A549 (cell line): ENCODE data around the gene KIAA0753. TPM values are rescaled to one million over a fixed set of nuclear protein-coding genes. Genes with fewer than 3 reads are reported as not detected.

Source experiments
- ATAC-seq, 2 experiments: fragments of 200-7000 bp in 1 of 2; fragments of >200 bp in 1 of 2; cut with Nextera tagmentation in 1 of 2; cut with Tn5 transposase in 1 of 2; 3 replicates each; pipeline versions ENCODE4 v1.8.0 to v1.9.1; 2018 to 2020; ENCODE audit warnings: mild to moderate bottlenecking in 1 of 2, moderate library complexity in 1 of 2
- CTCF ChIA-PET: fragments of 300-600 bp; sonication (Branson Sonifier 250); formaldehyde crosslinking; extraction: SDS; loops from one replicate; lab custom pipeline; 2021; ENCODE audit warnings: antibody characterized with exemption, inconsistent platforms; lab: Yijun Ruan, JAX
- POLR2A ChIA-PET: fragments of 350-600 bp; formaldehyde crosslinking; extraction: SDS; loops from one replicate; lab custom pipeline; 2021; ENCODE audit warnings: antibody characterized with exemption, inconsistent platforms; lab: Yijun Ruan, JAX
- DNase-seq, 2 experiments: peaks; one replicate each; pipeline versions ENCODE4 v3.0.0 to v3.0.0-alpha.2; 2011 to 2016; ENCODE audit warnings: low read depth in 1 of 2, low spot score in 1 of 2
- FAIRE-seq: peaks from 2 replicates; lab custom pipeline; 2011; peaks lifted over from hg19 to GRCh38; lab: Jason Lieb, UNC
- H3K27ac ChIP-seq, 2 experiments: fragments of >200 bp; sonication (Bioruptor Twin); formaldehyde crosslinking; 3 replicates each; pipeline ENCODE4 v1.5.1; 2016 to 2017
- H3K4me1 ChIP-seq: fragments of >200 bp; sonication (Bioruptor Twin); formaldehyde crosslinking; 3 replicates; pipeline ENCODE4 v1.6.1; 2016
- H3K4me2 ChIP-seq: fragments of >200 bp; sonication (Bioruptor Twin); formaldehyde crosslinking; 3 replicates; pipeline ENCODE4 v1.6.1; 2016
- H3K4me3 ChIP-seq: fragments of >200 bp; sonication (Bioruptor Twin); formaldehyde crosslinking; 3 replicates; pipeline ENCODE4 v1.5.1; 2016
- H3K9me3 ChIP-seq: fragments of >200 bp; sonication (Bioruptor Twin); formaldehyde crosslinking; 3 replicates; pipeline ENCODE4 v1.6.1; 2016
- BHLHE40 ChIP-seq: IDR thresholded peaks from 2 replicates; pipeline ENCODE4 v1.6.1; 2012; ENCODE audit warnings: low read depth, low read length, inconsistent platforms
- CBX8 ChIP-seq: fragments of 200-600 bp; sonication (generic); IDR thresholded peaks from 2 replicates; pipeline ENCODE4 v1.6.1; 2016
- CHD2 ChIP-seq: fragments of 150-350 bp; IDR thresholded peaks from 2 replicates; pipeline ENCODE4 v1.6.1; 2014; ENCODE audit warnings: low read length; ENCODE audit not compliant: partially characterized antibody
- CHD4 ChIP-seq: fragments of 200-600 bp; sonication (generic); IDR thresholded peaks from 2 replicates; pipeline ENCODE4 v1.6.1; 2016; ENCODE audit warnings: antibody characterized with exemption, mild to moderate bottlenecking, borderline replicate concordance
- EHF ChIP-seq: fragments of 250-450 bp; sonication (Bioruptor Pico); IDR thresholded peaks from 2 replicates; pipeline ENCODE4 v1.5.0; 2020; ENCODE audit warnings: mild to moderate bottlenecking
- EHMT2 ChIP-seq: fragments of 200-600 bp; sonication (generic); IDR thresholded peaks from 2 replicates; pipeline ENCODE4 v1.6.1; 2016; ENCODE audit warnings: antibody characterized with exemption, low read depth, mild to moderate bottlenecking, moderate library complexity
- ESRRA ChIP-seq: fragments of 150-350 bp; IDR thresholded peaks from 2 replicates; pipeline ENCODE4 v1.6.1; 2014; ENCODE audit warnings: mild to moderate bottlenecking, low read length, borderline replicate concordance
- FOXS1 ChIP-seq: fragments of 250-450 bp; sonication (Bioruptor Pico); IDR thresholded peaks from 2 replicates; pipeline ENCODE4 v1.5.0; 2020; ENCODE audit warnings: mild to moderate bottlenecking, moderate library complexity
- GATA3 ChIP-seq: IDR thresholded peaks from 2 replicates; pipeline ENCODE4 v1.6.1; 2012; ENCODE audit warnings: borderline replicate concordance
- HDAC2 ChIP-seq: fragments of 200-600 bp; sonication (generic); IDR thresholded peaks from 2 replicates; pipeline ENCODE4 v1.6.1; 2016
- HOXB13 ChIP-seq: fragments of 250-450 bp; sonication (Bioruptor Pico); IDR thresholded peaks from 2 replicates; pipeline ENCODE4 v1.5.0; 2020; ENCODE audit warnings: low read depth, mild to moderate bottlenecking, moderate library complexity
- HOXB5 ChIP-seq: fragments of 250-450 bp; sonication (Bioruptor Pico); IDR thresholded peaks from 2 replicates; pipeline ENCODE4 v1.5.0; 2020; ENCODE audit warnings: mild to moderate bottlenecking, moderate library complexity
- JUNB ChIP-seq: fragments of >200 bp; sonication (Bioruptor Twin); formaldehyde crosslinking; IDR thresholded peaks from 2 replicates; pipeline ENCODE4 v1.6.1; 2016
- KDM1A ChIP-seq: fragments of 200-600 bp; sonication (generic); IDR thresholded peaks from 2 replicates; pipeline ENCODE4 v1.6.1; 2016; ENCODE audit warnings: low read depth, mild to moderate bottlenecking
- NFE2L2 ChIP-seq: fragments of 150-350 bp; conservative IDR thresholded peaks from 2 replicates; pipeline ENCODE4 v1.6.1; 2014; ENCODE audit warnings: low read length
- NPAS2 ChIP-seq: fragments of 250-450 bp; sonication (Bioruptor Pico); IDR thresholded peaks from 2 replicates; pipeline ENCODE4 v1.8.0; 2022; ENCODE audit warnings: mild to moderate bottlenecking, moderate library complexity, borderline replicate concordance
- NR3C1 ChIP-seq: fragments of >200 bp; sonication (Bioruptor Twin); formaldehyde crosslinking; IDR thresholded peaks from 3 replicates; pipeline ENCODE4 v1.6.1; 2017
- PHF8 ChIP-seq: fragments of 200-600 bp; sonication (generic); IDR thresholded peaks from 2 replicates; pipeline ENCODE4 v1.6.1; 2016; ENCODE audit warnings: low read depth, mild to moderate bottlenecking, antibody characterized with exemption, moderate library complexity, borderline replicate concordance
- POLR2A ChIP-seq: IDR thresholded peaks from 2 replicates; pipeline ENCODE4 v1.6.1; 2012; ENCODE audit warnings: mild to moderate bottlenecking, low read length
- POLR2AphosphoS2 ChIP-seq: conservative IDR thresholded peaks from 2 replicates; pipeline ENCODE4 v1.6.1; 2012; ENCODE audit warnings: low read length, improper control_type of control experiment, inconsistent platforms
- RARB ChIP-seq: fragments of 250-450 bp; sonication (Bioruptor Pico); IDR thresholded peaks from 2 replicates; pipeline ENCODE4 v1.8.0; 2021; ENCODE audit warnings: mild to moderate bottlenecking, moderate library complexity
- RFX5 ChIP-seq: fragments of 450-650 bp; IDR thresholded peaks from 2 replicates; pipeline ENCODE4 v1.7.1; 2014; ENCODE audit warnings: antibody characterized with exemption, mild to moderate bottlenecking, moderate library complexity
- SMC3 ChIP-seq: fragments of >200 bp; sonication (Bioruptor Twin); formaldehyde crosslinking; IDR thresholded peaks from 3 replicates; pipeline ENCODE4 v1.6.1; 2018; ENCODE audit warnings: inconsistent platforms
- SREBF2 ChIP-seq: fragments of 450-650 bp; IDR thresholded peaks from 2 replicates; pipeline ENCODE4 v1.6.1; 2014; ENCODE audit warnings: mild to moderate bottlenecking, moderate library complexity
- TFCP2L1 ChIP-seq: fragments of 250-450 bp; sonication (Bioruptor Pico); IDR thresholded peaks from 2 replicates; pipeline ENCODE4 v1.5.0; 2021; ENCODE audit warnings: mild to moderate bottlenecking
- TP53 ChIP-seq: fragments of 250-450 bp; sonication (Bioruptor Pico); IDR thresholded peaks from 2 replicates; pipeline ENCODE4 v1.5.0; 2021; ENCODE audit warnings: mild to moderate bottlenecking, moderate library complexity
- ZFP36 ChIP-seq: fragments of 450-650 bp; IDR thresholded peaks from 2 replicates; pipeline ENCODE4 v1.6.1; 2014; ENCODE audit warnings: borderline replicate concordance; ENCODE audit not compliant: partially characterized antibody
- WGBS: methylation state at CpG from one replicate; pipeline ENCODE4 v1.1.6; 2017; ENCODE audit errors: missing lambda C conversion rate; 5-methylcytosine and 5-hydroxymethylcytosine counted together
- polyA plus RNA-seq, 4 experiments: library from polyadenylated mRNA; depleted of rRNA in 3 of 4; stranded (reverse); fragments of >200 nt; fragmentation: RNase III in 1 of 4; extraction: RNeasy Plus Mini Kit Qiagen cat#74134 plus additional on column Dnase treatment in 1 of 4; gene quantifications; 2 replicates in 3 of 4; 3 replicates in 1 of 4; pipeline ENCODE4 v1.2.3, GENCODE V29; 2011 to 2017
- TF ChIP-seq, protein P1 (sequence below): fragments of 200-600 bp; sonication (generic); IDR thresholded peaks from 2 replicates; pipeline ENCODE4 v1.6.1; 2016; ENCODE audit warnings: antibody characterized with exemption, mild to moderate bottlenecking, moderate library complexity
- TF ChIP-seq, protein P2 (sequence below): fragments of 450-650 bp; IDR thresholded peaks from 2 replicates; pipeline ENCODE4 v1.6.1; 2014; ENCODE audit warnings: antibody characterized with exemption
- TF ChIP-seq, protein P3 (sequence below): fragments of >200 bp; sonication (Bioruptor Twin); formaldehyde crosslinking; IDR thresholded peaks from 3 replicates; pipeline ENCODE4 v1.6.1; 2016
- TF ChIP-seq, protein P4 (sequence below): IDR thresholded peaks from 2 replicates; pipeline ENCODE4 v1.6.1; 2012; ENCODE audit warnings: low read depth, borderline replicate concordance

KIAA0753 gene
- polyA plus RNA-seq, 2 of the 4 experiments (the other 2 are of a cell fraction), result 13.6 to 15.2 TPM

DNA sequence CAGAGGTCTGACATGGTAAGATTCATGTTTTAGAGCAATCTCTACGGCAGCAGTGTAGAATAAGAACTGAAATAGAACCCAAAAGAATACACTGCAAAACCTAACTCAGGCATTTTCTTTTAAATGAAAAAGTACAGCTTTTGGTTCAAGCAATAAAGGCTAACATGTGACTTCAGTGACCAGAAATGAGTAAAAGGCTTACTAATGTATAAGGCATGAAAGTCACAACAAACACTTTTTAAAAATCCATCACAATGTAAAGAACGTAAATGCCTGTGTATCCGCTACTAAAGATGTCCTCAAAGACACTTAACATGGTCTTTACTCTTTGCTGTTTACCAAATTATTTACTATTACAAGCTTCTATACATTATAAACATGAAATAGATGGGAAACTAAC is 16.6 kb downstream of the KIAA0753 start:
- no peak overlapping the region for H3K4me2 ChIP-seq
- 90% methylated on average over 3 of the region's 3 CpGs for WGBS
- ChIA-PET POLR2A (no interaction called here), CTCF (interaction anchor here (0.7 to 1.5 kb wide), 3 partner anchors 14 to 150 kb away, joined by 3 read pairs; no protein-coding TSS in a partner anchor)
- H3K4me1 ChIP-seq, result peaks cover 12% of the 10 kb centered on the region; the same call in 2 of the 3 replicates
- H3K9me3 ChIP-seq, result no peaks in the 10 kb centered on the region
- H3K4me3 ChIP-seq, result no peak overlapping the region
- TF ChIP-seq TP53 (CRISPR knock-in tag), result no peak
- no peak for TF ChIP-seq GATA3
- TF ChIP-seq ZFP36, result no peak
- TF ChIP-seq HOXB5 (CRISPR knock-in tag), result no peak
- no peak for TF ChIP-seq RFX5
- TF ChIP-seq TFCP2L1, result no peak
- TF ChIP-seq POLR2AphosphoS2, result no peak
- TF ChIP-seq NR3C1, result no peak
- TF ChIP-seq HDAC2, result no peak
- TF ChIP-seq CHD4, result no peak
- no peak for TF ChIP-seq NPAS2
- TF ChIP-seq, protein P1, sequence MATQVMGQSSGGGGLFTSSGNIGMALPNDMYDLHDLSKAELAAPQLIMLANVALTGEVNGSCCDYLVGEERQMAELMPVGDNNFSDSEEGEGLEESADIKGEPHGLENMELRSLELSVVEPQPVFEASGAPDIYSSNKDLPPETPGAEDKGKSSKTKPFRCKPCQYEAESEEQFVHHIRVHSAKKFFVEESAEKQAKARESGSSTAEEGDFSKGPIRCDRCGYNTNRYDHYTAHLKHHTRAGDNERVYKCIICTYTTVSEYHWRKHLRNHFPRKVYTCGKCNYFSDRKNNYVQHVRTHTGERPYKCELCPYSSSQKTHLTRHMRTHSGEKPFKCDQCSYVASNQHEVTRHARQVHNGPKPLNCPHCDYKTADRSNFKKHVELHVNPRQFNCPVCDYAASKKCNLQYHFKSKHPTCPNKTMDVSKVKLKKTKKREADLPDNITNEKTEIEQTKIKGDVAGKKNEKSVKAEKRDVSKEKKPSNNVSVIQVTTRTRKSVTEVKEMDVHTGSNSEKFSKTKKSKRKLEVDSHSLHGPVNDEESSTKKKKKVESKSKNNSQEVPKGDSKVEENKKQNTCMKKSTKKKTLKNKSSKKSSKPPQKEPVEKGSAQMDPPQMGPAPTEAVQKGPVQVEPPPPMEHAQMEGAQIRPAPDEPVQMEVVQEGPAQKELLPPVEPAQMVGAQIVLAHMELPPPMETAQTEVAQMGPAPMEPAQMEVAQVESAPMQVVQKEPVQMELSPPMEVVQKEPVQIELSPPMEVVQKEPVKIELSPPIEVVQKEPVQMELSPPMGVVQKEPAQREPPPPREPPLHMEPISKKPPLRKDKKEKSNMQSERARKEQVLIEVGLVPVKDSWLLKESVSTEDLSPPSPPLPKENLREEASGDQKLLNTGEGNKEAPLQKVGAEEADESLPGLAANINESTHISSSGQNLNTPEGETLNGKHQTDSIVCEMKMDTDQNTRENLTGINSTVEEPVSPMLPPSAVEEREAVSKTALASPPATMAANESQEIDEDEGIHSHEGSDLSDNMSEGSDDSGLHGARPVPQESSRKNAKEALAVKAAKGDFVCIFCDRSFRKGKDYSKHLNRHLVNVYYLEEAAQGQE, result no peak
- TF ChIP-seq, protein P2, sequence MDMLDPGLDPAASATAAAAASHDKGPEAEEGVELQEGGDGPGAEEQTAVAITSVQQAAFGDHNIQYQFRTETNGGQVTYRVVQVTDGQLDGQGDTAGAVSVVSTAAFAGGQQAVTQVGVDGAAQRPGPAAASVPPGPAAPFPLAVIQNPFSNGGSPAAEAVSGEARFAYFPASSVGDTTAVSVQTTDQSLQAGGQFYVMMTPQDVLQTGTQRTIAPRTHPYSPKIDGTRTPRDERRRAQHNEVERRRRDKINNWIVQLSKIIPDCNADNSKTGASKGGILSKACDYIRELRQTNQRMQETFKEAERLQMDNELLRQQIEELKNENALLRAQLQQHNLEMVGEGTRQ, result no peak
- no peak for TF ChIP-seq PHF8
- TF ChIP-seq KDM1A, result no peak
- TF ChIP-seq EHF (CRISPR knock-in tag), result no peak
- TF ChIP-seq, protein P3, sequence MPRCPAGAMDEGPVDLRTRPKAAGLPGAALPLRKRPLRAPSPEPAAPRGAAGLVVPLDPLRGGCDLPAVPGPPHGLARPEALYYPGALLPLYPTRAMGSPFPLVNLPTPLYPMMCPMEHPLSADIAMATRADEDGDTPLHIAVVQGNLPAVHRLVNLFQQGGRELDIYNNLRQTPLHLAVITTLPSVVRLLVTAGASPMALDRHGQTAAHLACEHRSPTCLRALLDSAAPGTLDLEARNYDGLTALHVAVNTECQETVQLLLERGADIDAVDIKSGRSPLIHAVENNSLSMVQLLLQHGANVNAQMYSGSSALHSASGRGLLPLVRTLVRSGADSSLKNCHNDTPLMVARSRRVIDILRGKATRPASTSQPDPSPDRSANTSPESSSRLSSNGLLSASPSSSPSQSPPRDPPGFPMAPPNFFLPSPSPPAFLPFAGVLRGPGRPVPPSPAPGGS, result no peak
- TF ChIP-seq HOXB13 (CRISPR knock-in tag), result no peak
- TF ChIP-seq SREBF2, result no peak
- FAIRE-seq (no peak), DNase-seq (no peak), ATAC-seq (no peak)
- H3K27ac ChIP-seq, result no peak overlapping the region

DNA sequence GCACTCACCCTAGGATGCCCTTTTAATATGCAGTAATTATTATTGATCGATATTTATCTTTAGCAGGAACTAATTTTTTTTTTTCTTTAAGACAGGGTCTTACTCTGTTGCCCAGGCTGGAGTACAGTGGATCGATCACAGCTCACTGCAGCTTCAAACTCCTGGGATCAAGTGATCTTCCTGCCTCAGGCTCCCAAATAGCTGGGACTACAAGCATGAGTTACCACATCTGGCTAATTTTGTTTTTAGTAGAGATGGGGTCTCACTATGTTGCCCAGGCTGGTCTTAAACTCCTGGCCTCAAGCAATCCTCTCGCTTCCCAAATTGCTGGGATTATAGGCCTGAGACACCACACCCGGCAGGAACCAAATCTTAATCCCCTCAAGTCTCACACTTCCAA is 29.3 kb downstream of the KIAA0753 start:
- POLR2A ChIA-PET, result no interaction called here
- TF ChIP-seq POLR2A (no peak), BHLHE40 (no peak), NFE2L2 (no peak), ESRRA (no peak), ZFP36 (no peak), EHMT2 (no peak), RARB (CRISPR knock-in tag) (no peak), HOXB13 (CRISPR knock-in tag) (no peak), CHD2 (no peak), FOXS1 (CRISPR knock-in tag) (no peak), CBX8 (no peak), SMC3 (no peak), JUNB (no peak)
- TF ChIP-seq, protein P4, sequence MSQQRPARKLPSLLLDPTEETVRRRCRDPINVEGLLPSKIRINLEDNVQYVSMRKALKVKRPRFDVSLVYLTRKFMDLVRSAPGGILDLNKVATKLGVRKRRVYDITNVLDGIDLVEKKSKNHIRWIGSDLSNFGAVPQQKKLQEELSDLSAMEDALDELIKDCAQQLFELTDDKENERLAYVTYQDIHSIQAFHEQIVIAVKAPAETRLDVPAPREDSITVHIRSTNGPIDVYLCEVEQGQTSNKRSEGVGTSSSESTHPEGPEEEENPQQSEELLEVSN, result no peak
- no peak overlapping the region for H3K4me2 ChIP-seq
- ATAC-seq (no peak), DNase-seq (no peak), FAIRE-seq (no peak)
- peaks cover 12% of the 10 kb centered on the region for H3K4me1 ChIP-seq
- WGBS, result 96% methylated on average over 4 of the region's 4 CpGs
- no peak overlapping the region for H3K27ac ChIP-seq
- H3K9me3 ChIP-seq, result no peaks in the 10 kb centered on the region
- H3K4me3 ChIP-seq, result no peak overlapping the region
- CTCF ChIA-PET, result interaction anchor here (1.9 to 6.1 kb wide), 2 partner anchors 11 to 138 kb away, joined by 6 to 40 read pairs; no protein-coding TSS in a partner anchor
